ENCODE results near the gene MAGED1.

MAGED1 gene, protein sequence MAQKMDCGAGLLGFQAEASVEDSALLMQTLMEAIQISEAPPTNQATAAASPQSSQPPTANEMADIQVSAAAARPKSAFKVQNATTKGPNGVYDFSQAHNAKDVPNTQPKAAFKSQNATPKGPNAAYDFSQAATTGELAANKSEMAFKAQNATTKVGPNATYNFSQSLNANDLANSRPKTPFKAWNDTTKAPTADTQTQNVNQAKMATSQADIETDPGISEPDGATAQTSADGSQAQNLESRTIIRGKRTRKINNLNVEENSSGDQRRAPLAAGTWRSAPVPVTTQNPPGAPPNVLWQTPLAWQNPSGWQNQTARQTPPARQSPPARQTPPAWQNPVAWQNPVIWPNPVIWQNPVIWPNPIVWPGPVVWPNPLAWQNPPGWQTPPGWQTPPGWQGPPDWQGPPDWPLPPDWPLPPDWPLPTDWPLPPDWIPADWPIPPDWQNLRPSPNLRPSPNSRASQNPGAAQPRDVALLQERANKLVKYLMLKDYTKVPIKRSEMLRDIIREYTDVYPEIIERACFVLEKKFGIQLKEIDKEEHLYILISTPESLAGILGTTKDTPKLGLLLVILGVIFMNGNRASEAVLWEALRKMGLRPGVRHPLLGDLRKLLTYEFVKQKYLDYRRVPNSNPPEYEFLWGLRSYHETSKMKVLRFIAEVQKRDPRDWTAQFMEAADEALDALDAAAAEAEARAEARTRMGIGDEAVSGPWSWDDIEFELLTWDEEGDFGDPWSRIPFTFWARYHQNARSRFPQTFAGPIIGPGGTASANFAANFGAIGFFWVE

GRCh38 chrX:51892921-51893745 lies at the start of gene MAGED1:
Gene MAGED1 (plus strand): TSS chrX:51893623. CDS start chrX:51894305, 682 bp downstream.
- DNase-seq: peak; percentile 91

DNA sequence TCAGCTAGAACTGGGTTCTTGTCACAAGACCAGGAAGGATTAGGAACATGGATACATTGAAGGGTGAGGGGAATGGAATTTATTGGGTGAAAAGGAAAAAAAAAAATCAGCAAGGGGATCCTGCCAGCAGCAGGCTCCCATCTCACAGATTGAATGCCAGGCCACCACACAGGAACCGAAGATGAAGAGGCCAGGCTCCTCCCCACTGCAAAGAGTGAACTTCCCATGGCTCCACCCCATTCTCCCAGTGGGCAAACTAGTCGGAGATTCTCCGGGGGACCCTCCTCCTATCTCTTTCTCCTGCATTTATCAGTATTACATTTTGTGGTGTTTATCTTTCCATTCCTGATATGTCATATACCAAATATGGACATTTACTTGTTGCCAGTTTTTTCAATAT lies 46.0 kb upstream of the MAGED1 start:
- DNase-seq: no peak

- no peak for DNase-seq
Measured at GRCh38 chrX:51851507-51852085, 41.8 kb upstream of the MAGED1 start.

GRCh38 chrX:51852096-51852495 lies 41.3 kb upstream of the MAGED1 start:
- no peak for DNase-seq

DNA sequence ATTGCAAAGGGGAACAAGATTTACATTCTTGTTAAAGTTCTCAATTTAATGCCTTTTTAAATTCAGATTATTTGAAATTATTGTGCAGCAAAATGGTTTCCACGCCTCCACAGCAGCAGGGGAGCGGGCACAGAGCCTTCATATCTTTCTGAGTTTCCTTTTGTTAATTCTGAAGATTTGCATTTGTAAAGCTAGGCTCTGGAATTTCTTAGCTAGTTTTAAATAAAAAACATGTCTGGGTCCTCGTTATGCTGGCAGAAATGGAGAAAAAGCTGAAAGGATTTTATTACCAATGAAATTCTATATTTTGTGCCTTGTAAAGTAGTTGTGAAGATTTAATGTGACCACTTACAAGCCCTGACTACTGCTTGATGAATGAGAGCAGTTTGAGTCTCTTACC lies 40.8 kb upstream of the MAGED1 start:
- DNase-seq: no peak

DNA sequence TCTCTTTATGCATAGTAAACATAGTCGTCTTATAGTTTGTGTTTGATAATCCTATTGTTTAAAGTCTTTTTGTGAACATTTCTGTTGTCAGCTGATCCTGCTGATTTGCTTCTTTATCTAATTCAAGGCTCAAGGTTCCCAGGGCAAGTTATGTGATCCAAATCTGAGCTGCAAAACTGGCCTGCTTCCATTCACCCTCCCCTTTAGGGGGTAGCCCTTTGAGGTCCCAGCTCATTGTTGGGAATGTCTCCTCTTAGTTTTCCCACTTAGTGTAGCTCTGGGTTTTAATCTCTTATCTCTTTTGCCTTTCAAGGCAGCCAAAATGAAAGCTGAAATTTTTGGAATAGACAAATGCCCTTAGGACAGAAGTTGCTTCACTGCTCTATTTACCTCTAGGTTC lies 40.2 kb upstream of the MAGED1 start:
- no peak for DNase-seq

DNA sequence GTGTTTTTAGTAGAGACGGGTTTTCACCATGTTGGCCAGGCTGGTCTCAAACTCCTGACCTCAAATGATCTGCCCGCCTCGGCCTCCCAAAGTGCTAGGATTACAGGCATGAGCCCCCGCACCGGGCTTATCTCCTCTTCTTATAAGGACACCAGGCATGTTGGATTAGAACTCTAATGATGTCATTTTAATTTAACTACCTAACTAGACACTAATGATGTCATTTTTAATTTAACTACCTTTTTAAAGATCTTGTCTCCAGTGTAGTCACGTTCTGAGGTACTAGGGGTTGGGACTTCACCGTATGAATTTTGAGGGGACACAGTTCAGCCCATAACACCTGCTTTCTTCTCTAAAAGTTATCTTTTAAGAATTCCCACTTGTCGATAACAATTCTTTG lies 37.7 kb upstream of the MAGED1 start:
- DNase-seq: no peak

- DNase-seq: no peak
Measured at GRCh38 chrX:51857159-51857733, 36.2 kb upstream of the MAGED1 start.

GRCh38 chrX:51860679-51861078 lies 32.7 kb upstream of the MAGED1 start:
- DNase-seq: no peak

- no peak for DNase-seq
Measured at GRCh38 chrX:51862920-51863319, 30.5 kb upstream of the MAGED1 start.

DNA sequence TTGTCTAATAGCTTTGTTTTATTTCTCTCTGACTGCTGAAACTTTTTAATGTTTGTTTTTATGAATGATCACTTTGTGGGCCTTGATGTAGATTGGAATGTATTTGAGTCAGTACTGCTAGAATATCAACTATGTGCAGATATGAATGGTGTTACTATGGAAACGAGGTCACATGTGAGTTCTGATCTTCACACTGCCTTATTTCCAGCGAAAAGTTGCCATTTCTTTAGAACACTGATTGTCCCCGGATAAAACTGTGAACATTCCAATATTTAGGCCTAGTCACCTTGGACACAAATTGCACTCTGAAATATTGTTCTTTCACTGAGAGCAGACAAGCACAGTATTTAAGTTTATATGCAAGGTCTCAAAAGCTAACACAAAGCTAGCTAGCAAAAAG lies 27.2 kb upstream of the MAGED1 start:
- DNase-seq: no peak

DNA sequence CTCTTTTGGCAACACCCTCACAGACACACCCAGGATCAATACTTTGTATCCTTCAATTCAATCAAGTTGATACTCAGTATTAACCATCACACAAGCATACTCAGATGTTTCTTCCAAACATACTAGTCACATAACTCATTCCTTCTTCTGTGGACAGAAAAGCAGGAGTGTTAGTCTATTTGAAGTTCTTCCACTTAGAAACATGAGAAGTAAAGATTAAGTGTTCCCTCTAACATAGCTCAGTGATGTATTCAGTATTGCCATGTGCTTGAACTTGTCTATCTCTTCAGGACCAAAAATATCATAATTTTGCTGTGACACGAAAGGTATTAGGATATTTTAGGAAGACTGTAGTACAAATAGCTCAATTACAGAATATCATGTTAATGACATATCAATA lies 25.8 kb upstream of the MAGED1 start:
- no peak for DNase-seq

GRCh38 chrX:51870354-51870753 lies 23.1 kb upstream of the MAGED1 start:
- DNase-seq: no peak

DNA sequence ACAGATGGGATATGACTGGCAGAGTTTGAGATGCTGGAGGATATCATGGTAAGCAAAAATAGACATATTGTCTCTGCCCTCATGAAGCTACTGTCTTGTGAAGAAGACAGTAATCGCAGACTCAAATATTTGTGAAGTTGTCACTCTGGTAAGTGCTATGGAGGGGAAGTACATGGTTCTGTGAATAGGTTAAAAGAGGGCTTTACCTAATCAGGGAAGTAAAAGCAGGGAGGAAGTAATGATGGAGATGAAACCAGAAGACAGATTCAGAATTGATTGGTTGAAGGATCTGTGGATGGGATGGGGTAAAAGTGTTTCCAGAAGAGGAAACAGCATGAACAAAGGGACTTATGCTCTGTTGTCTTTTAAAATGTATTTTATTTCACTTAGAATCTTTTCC lies 19.3 kb upstream of the MAGED1 start:
- DNase-seq: no peak

DNA sequence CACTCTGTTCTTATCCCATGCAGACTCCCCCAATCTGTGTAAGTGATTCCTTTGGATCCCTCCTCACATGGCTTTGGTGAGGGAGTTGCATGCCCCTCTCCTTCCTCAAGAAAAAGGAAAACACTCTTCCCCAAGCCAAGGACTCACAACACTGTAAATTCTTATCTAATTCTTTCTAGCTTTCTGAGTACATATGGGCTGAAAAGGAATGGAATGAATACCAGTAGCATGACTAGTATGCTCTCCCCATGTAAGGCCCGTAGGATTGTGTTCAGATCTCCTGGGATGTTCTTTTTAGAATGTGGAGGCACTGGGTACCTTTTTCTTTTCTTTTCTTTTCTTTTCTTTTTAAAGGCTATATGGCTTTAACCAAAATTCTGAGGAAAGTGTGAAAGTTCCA lies 17.0 kb upstream of the MAGED1 start:
- no peak for DNase-seq

DNA sequence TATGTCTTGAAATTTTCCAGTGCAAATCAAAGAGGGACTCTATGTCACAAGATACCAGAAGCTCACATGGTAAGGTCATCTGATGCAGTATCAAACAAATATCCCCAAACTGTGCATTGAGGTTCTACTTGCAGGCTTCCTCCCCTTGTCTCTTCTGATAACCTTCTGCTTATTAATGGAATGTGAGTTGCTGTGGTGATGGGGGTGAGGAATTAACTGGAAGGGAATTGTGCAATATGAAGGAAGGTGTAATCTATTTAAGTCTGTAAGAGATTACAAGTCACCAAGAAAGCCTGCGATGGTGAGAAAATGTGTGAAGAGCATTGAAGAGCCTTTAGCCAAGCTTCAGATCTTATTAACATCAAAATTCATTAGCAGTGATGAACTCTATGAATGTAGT lies 15.4 kb upstream of the MAGED1 start:
- DNase-seq: no peak

- no peak for DNase-seq
Measured at GRCh38 chrX:51889851-51890250, 3.6 kb upstream of the MAGED1 start.

DNA sequence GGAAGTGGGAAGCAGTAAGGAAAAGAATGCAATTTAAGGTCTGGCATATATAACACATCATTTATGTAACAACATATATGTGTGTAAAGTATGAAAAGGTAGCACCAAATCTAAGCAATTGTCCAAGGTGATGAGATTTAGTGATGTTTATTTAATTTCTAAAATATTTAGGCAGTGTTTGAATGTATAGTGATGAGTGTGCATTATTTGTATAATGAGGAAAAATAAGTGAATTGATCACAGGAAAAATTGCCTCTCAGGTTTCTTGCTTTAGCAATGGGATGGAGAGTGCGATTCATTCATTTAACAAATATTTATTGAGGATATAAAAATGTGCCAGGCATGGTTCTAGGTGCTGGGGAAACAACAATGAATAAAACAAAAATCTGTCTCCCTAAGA lies 2.2 kb upstream of the MAGED1 start:
- DNase-seq: no peak

- DNase-seq: peak; percentile 11
Measured at GRCh38 chrX:51891821-51892551, 1.4 kb upstream of the MAGED1 start.

- DNase-seq: peak; percentile 23
Measured at GRCh38 chrX:51893931-51894696, 691 bp downstream of the MAGED1 start.

DNA sequence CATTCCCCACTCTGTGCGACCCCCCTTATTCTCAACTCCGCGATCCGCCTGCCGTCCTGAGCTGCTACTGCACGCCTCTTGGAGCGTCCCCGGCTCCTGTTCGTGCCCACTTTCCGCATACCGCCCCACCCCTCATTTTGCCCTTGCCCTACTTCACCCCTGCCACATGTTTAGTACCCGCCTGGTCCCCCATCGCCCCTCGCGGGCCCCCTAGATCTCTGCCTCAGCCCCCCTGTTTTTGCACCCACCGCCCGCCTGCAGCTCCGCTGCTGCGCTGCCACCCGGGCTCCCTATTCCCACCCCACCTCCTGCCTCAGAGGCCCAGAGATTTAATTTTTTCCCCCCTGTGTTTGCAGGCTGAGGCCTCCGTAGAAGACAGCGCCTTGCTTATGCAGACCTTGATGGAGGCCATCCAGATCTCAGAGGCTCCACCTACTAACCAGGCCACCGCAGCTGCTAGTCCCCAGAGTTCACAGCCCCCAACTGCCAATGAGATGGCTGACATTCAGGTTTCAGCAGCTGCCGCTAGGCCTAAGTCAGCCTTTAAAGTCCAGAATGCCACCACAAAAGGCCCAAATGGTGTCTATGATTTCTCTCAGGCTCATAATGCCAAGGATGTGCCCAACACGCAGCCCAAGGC lies 1.4 kb downstream of the MAGED1 start:
- peak; percentile 23 for DNase-seq
